ENCODE measurements around the gene ADCY3. TPM values are rescaled to one million over a fixed set of nuclear protein-coding genes. Genes with fewer than 3 reads are reported as not detected.

The ADCY3 gene
- polyA plus RNA-seq, 1 of the 3 experiments (the other 2 are of a cell fraction): 53.9 TPM

DNA sequence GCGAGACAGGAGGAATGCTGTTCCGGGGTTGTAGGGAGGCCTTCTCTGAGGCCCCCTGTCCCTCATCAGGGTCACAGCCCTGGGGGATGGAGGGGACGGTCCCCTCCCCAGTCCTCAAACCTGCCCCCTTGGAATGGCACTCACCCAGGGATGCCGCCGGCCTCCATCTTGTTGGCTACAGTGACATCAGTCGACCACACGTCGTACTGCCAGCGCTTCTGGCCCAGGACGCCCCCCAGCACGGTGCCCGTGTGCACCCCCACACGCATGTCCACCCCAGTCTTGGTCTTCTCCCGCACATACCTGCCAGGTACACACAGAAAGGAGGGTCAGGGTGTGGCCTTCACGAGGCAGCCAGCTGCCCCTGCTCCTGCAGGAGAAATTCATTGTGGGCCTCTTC, 80.3 kb downstream of the ADCY3 start (continued):
- TF ChIP-seq ZBTB33 (IDR thresholded peaks at IDR 0.05; ENCODE audit: borderline replicate concordance, low read depth): no peak
- no peak for TF ChIP-seq TAF1 (IDR thresholded peaks at IDR 0.05; ENCODE audit: borderline replicate concordance, low read depth, low read length)
- TF ChIP-seq, protein P1, sequence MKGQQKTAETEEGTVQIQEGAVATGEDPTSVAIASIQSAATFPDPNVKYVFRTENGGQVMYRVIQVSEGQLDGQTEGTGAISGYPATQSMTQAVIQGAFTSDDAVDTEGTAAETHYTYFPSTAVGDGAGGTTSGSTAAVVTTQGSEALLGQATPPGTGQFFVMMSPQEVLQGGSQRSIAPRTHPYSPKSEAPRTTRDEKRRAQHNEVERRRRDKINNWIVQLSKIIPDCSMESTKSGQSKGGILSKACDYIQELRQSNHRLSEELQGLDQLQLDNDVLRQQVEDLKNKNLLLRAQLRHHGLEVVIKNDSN (IDR thresholded peaks at IDR 0.05; ENCODE audit: borderline replicate concordance, low read depth): no peak

DNA sequence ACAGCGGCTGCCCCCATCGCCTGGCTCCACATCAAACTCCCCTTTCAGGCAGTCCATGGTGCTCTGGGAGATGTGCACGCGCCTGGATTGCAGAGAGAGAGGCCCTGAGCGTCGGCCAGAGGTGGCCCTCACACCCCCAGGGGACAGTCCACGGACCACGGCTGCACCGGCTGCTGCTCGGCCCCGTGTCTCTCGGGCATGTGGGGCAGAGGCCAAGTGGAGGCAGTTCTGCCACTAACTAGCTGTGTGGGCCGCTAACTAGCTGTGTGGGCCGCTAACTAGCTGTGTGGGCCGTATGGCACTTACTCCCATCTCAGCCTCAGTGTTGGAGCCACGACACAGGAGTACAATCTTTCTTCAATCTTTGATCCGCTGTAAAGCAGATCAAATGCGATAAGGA, 81.5 kb downstream of the ADCY3 start:
- CTCF ChIA-PET: interaction anchor here (5.6 kb wide), 1 partner anchor 12 kb away, joined by 45 read pairs; no protein-coding TSS in a partner anchor
- no peaks in the 10 kb centered on the region for H3K27me3 ChIP-seq (ENCODE audit: insufficient read depth)
- 93% methylated on average over 16 of the region's 18 CpGs for WGBS (ENCODE audit: low lambda C conversion rate)
- peaks cover 0 to 2% of the 10 kb centered on the region in 2 experiments for H3K36me3 ChIP-seq (replicated peaks in 1 of 2; ENCODE audit: control insufficient read depth in 1 of 2, insufficient read depth in 2 of 2, low read length in 1 of 2)
- H2AFZ ChIP-seq (ENCODE audit: low read depth): no peak overlapping the region
- H3K4me3 ChIP-seq (ENCODE audit: low read depth in 2 of 2, low read length in 1 of 2): no peak overlapping the region
- H3K27ac ChIP-seq (ENCODE audit: low read depth in 2 of 2, low read length in 1 of 2): no peak overlapping the region
- no peaks in the 10 kb centered on the region for H4K20me1 ChIP-seq (ENCODE audit: insufficient read depth)
- no peaks in the 10 kb centered on the region for H3K9me2 ChIP-seq
- H3K9ac ChIP-seq: no peak overlapping the region
- no peak overlapping the region for H3K4me2 ChIP-seq
- no peaks in the 10 kb centered on the region for H3F3A ChIP-seq (replicated peaks; ENCODE audit: insufficient read depth)
- H3K4me1 ChIP-seq (ENCODE audit: control insufficient read depth in 1 of 2, insufficient read depth in 2 of 2, low read depth in 1 of 2, low read length in 1 of 2): no peaks in the 10 kb centered on the region
- TF ChIP-seq EZH2phosphoT487 (IDR thresholded peaks at IDR 0.05; ENCODE audit: borderline replicate concordance, low read depth) (no peak), JUND (IDR thresholded peaks at IDR 0.05) (no peak), SIN3A (IDR thresholded peaks at IDR 0.05; ENCODE audit: borderline replicate concordance, low read depth, low read length) (no peak), TEAD4 (IDR thresholded peaks at IDR 0.05; ENCODE audit: borderline replicate concordance, insufficient read depth) (no peak), ELF1 (IDR thresholded peaks at IDR 0.05) (no peak), RFX5 (IDR thresholded peaks at IDR 0.05; ENCODE audit: low read length) (no peak), MXI1 (IDR thresholded peaks at IDR 0.05; ENCODE audit: low read depth, low read length) (no peak), CHD2 (IDR thresholded peaks at IDR 0.05; ENCODE audit: low read length, partially characterized antibody) (no peak), SMC3 (IDR thresholded peaks at IDR 0.05; ENCODE audit: low read depth, low read length) (no peak), POLR2AphosphoS5 (IDR thresholded peaks at IDR 0.05; ENCODE audit: low read depth, low read length) (no peak), USF2 (IDR thresholded peaks at IDR 0.05; ENCODE audit: borderline replicate concordance, low read depth, low read length) (no peak)
- TF ChIP-seq, protein P1 (IDR thresholded peaks at IDR 0.05; ENCODE audit: borderline replicate concordance, low read depth): no peak
- TF ChIP-seq, protein P2, sequence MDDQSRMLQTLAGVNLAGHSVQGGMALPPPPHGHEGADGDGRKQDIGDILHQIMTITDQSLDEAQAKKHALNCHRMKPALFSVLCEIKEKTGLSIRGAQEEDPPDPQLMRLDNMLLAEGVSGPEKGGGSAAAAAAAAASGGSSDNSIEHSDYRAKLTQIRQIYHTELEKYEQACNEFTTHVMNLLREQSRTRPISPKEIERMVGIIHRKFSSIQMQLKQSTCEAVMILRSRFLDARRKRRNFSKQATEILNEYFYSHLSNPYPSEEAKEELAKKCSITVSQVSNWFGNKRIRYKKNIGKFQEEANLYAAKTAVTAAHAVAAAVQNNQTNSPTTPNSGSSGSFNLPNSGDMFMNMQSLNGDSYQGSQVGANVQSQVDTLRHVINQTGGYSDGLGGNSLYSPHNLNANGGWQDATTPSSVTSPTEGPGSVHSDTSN (IDR thresholded peaks at IDR 0.05): no peak
- no peaks in the 10 kb centered on the region for H3K79me2 ChIP-seq (ENCODE audit: insufficient read depth)
- POLR2A ChIA-PET: no interaction called here
- no peak for DNase-seq
- no peaks in the 10 kb centered on the region for H3K9me3 ChIP-seq
